HEK293 (cell line): ENCODE measurements around the gene ELL3.
A peak's percentile ranks its signal among the peaks of the same experiment; 100 is the strongest.

Source experiments
- FEZF1 ChIP-seq: fragments of 450-650 bp; formaldehyde crosslinking; IDR thresholded peaks from 2 replicates; pipeline ENCODE4 v1.5.1; 2016; ENCODE audit warnings: missing biosample characterization, missing genetic modification characterization
- GLIS1 ChIP-seq: fragments of 450-650 bp; formaldehyde crosslinking; IDR thresholded peaks from 2 replicates; pipeline ENCODE4 v1.5.1; 2016; ENCODE audit warnings: missing biosample characterization, missing genetic modification characterization
- GLIS2 ChIP-seq: fragments of 450-650 bp; formaldehyde crosslinking; IDR thresholded peaks from 2 replicates; pipeline ENCODE4 v1.5.1; 2016; ENCODE audit warnings: missing biosample characterization, missing genetic modification characterization
- HIC1 ChIP-seq: fragments of 450-650 bp; formaldehyde crosslinking; IDR thresholded peaks from 2 replicates; pipeline ENCODE4 v1.5.1; 2016; ENCODE audit warnings: missing biosample characterization, missing genetic modification characterization
- HOXD13 ChIP-seq: sonication (generic); formaldehyde crosslinking; IDR thresholded peaks from 2 replicates; pipeline ENCODE4 v1.8.0; 2022; ENCODE audit warnings: missing genetic modification reagents, borderline replicate concordance
- KLF10 ChIP-seq: fragments of 450-650 bp; IDR thresholded peaks from 2 replicates; pipeline ENCODE4 v1.5.1; 2018; ENCODE audit warnings: missing biosample characterization, mild to moderate bottlenecking, missing genetic modification characterization
- MYNN ChIP-seq: fragments of 450-650 bp; formaldehyde crosslinking; IDR thresholded peaks from 2 replicates; pipeline ENCODE4 v1.5.1; 2016; ENCODE audit warnings: missing biosample characterization, missing genetic modification characterization, borderline replicate concordance
- PRDM10 ChIP-seq: fragments of 450-650 bp; formaldehyde crosslinking; IDR thresholded peaks from 2 replicates; pipeline ENCODE4 v1.5.1; 2016; ENCODE audit warnings: missing biosample characterization, missing genetic modification characterization
- SCRT2 ChIP-seq: fragments of 450-650 bp; formaldehyde crosslinking; IDR thresholded peaks from 2 replicates; pipeline ENCODE4 v1.5.1; 2016; ENCODE audit warnings: missing biosample characterization, missing genetic modification characterization
- SP3 ChIP-seq: fragments of 450-650 bp; formaldehyde crosslinking; IDR thresholded peaks from 2 replicates; pipeline ENCODE4 v1.5.1; 2016; ENCODE audit warnings: missing biosample characterization, missing genetic modification characterization
- ZNF10 ChIP-seq: fragments of 450-650 bp; formaldehyde crosslinking; IDR thresholded peaks from 2 replicates; pipeline ENCODE4 v1.5.1; 2017; ENCODE audit warnings: missing biosample characterization, missing genetic modification characterization
- ZNF133 ChIP-seq: fragments of 450-650 bp; formaldehyde crosslinking; IDR thresholded peaks from 2 replicates; pipeline ENCODE4 v1.5.1; 2016; ENCODE audit warnings: missing biosample characterization, missing genetic modification characterization
- ZNF146 ChIP-seq: fragments of 450-650 bp; formaldehyde crosslinking; IDR thresholded peaks from 2 replicates; pipeline ENCODE4 v1.5.1; 2016; ENCODE audit warnings: missing biosample characterization, missing genetic modification characterization
- ZNF169 ChIP-seq: fragments of 450-650 bp; formaldehyde crosslinking; IDR thresholded peaks from 2 replicates; pipeline ENCODE4 v1.5.1; 2016; ENCODE audit warnings: missing biosample characterization, missing genetic modification characterization
- ZNF175 ChIP-seq: fragments of 450-650 bp; formaldehyde crosslinking; IDR thresholded peaks from 2 replicates; pipeline ENCODE4 v1.5.1; 2016; ENCODE audit warnings: missing biosample characterization, missing genetic modification characterization
- ZNF19 ChIP-seq: fragments of 450-650 bp; formaldehyde crosslinking; IDR thresholded peaks from 2 replicates; pipeline ENCODE4; 2016; ENCODE audit warnings: missing biosample characterization, missing genetic modification characterization, low read depth
- ZNF202 ChIP-seq: fragments of 450-650 bp; formaldehyde crosslinking; IDR thresholded peaks from 2 replicates; pipeline ENCODE4 v1.5.1; 2016; ENCODE audit warnings: missing biosample characterization, missing genetic modification characterization, borderline replicate concordance
- ZNF221 ChIP-seq: fragments of 450-650 bp; formaldehyde crosslinking; IDR thresholded peaks from 2 replicates; pipeline ENCODE4 v1.5.1; 2017; ENCODE audit warnings: missing biosample characterization, missing genetic modification characterization, borderline replicate concordance
- ZNF248 ChIP-seq: fragments of 450-650 bp; formaldehyde crosslinking; IDR thresholded peaks from 2 replicates; pipeline ENCODE4 v1.5.1; 2017; ENCODE audit warnings: missing biosample characterization, missing genetic modification characterization
- ZNF311 ChIP-seq: fragments of 450-650 bp; formaldehyde crosslinking; IDR thresholded peaks from 2 replicates; pipeline ENCODE4 v1.5.1; 2017; ENCODE audit warnings: missing biosample characterization, missing genetic modification characterization, borderline replicate concordance
- ZNF341 ChIP-seq: fragments of 450-650 bp; formaldehyde crosslinking; IDR thresholded peaks from 2 replicates; pipeline ENCODE4; 2016; ENCODE audit warnings: low read depth, missing biosample characterization, missing genetic modification characterization
- ZNF350 ChIP-seq: fragments of 450-650 bp; formaldehyde crosslinking; IDR thresholded peaks from 2 replicates; pipeline ENCODE4 v1.5.0; 2017; ENCODE audit warnings: missing biosample characterization, mild to moderate bottlenecking, missing genetic modification characterization
- ZNF362 ChIP-seq: fragments of 450-650 bp; formaldehyde crosslinking; IDR thresholded peaks from 2 replicates; pipeline ENCODE4 v1.5.1; 2016; ENCODE audit warnings: missing biosample characterization, missing genetic modification characterization
- ZNF513 ChIP-seq: fragments of 450-650 bp; IDR thresholded peaks from 2 replicates; pipeline ENCODE4 v1.5.1; 2018; ENCODE audit warnings: missing biosample characterization, missing genetic modification characterization
- ZNF555 ChIP-seq: fragments of 450-650 bp; formaldehyde crosslinking; conservative IDR thresholded peaks from 2 replicates; pipeline ENCODE4 v1.5.1; 2017; ENCODE audit warnings: missing biosample characterization, mild to moderate bottlenecking, missing genetic modification characterization, inconsistent platforms
- ZNF561 ChIP-seq: fragments of 450-650 bp; IDR thresholded peaks from 2 replicates; pipeline ENCODE4 v1.5.1; 2018; ENCODE audit warnings: missing biosample characterization, missing genetic modification characterization, borderline replicate concordance
- ZNF610 ChIP-seq: fragments of 450-650 bp; formaldehyde crosslinking; IDR thresholded peaks from 2 replicates; pipeline ENCODE4 v1.5.1; 2016; ENCODE audit warnings: missing biosample characterization, missing genetic modification characterization, borderline replicate concordance
- ZNF639 ChIP-seq: fragments of 450-650 bp; formaldehyde crosslinking; IDR thresholded peaks from 2 replicates; pipeline ENCODE4 v1.5.1; 2016; ENCODE audit warnings: missing biosample characterization, missing genetic modification characterization
- ZNF76 ChIP-seq: fragments of 450-650 bp; formaldehyde crosslinking; IDR thresholded peaks from 2 replicates; pipeline ENCODE4; 2016; ENCODE audit warnings: low read depth, missing biosample characterization, missing genetic modification characterization, borderline replicate concordance
- ZNF785 ChIP-seq: fragments of 450-650 bp; formaldehyde crosslinking; IDR thresholded peaks from 2 replicates; pipeline ENCODE4 v1.5.1; 2016; ENCODE audit warnings: missing biosample characterization, missing genetic modification characterization
- ZNF830 ChIP-seq: fragments of 450-650 bp; IDR thresholded peaks from 2 replicates; pipeline ENCODE4 v1.5.0; 2018; ENCODE audit warnings: missing biosample characterization, missing genetic modification characterization, low read depth, mild to moderate bottlenecking, moderate library complexity

Gene ELL3

DNA sequence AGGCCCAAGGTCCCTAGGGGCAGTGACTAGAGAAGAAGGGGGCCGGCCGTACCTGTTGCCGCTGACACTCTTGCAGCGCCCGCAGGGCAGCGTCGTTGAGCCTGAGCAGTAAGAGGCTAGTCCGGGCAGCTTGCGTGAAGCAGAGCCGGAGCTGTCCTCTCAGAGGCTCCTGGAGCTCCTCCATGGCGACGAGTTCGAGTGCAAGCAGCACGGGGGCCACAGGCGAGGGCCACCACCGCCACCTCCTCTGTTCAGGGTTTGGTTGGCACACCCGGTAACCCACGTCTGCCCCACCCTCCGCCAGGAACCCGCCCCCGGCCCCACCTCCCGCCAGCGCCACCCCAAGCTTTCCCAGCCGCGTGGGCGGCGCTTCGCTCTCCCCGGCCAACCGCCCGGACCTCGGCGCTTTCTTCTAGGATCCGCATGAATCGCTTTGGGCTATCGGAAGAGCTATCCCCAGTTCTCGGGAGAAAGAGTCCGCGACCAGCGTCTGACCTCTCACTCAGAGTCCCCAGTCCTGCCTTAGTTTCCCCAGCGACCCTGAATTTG lies at the start of gene ELL3 (continued):
- TF ChIP-seq PRDM10 (tag by site-specific recombination) (peak; percentile 51), ZNF830 (no peak), ZNF175 (tag by site-specific recombination) (no peak), ZNF513 (no peak), ZNF555 (tag by site-specific recombination) (no peak), ZNF76 (tag by site-specific recombination) (no peak), SP3 (tag by site-specific recombination) (peak; percentile 69), ZNF169 (tag by site-specific recombination) (no peak), ZNF19 (no peak), GLIS1 (tag by site-specific recombination) (no peak; the same call in 1 of the 2 replicates), ZNF248 (tag by site-specific recombination) (no peak), ZNF146 (tag by site-specific recombination) (no peak), ZNF133 (tag by site-specific recombination) (no peak), ZNF350 (no peak), ZNF341 (tag by site-specific recombination) (0 out of 2 replicates have a peak, but pooled peaks have one; percentile 62), ZNF311 (tag by site-specific recombination) (no peak), ZNF10 (tag by site-specific recombination) (0 out of 2 replicates have a peak, but pooled peaks have one; percentile 19), ZNF639 (tag by site-specific recombination) (no peak), ZNF362 (tag by site-specific recombination) (no peak), KLF10 (peak; percentile 66), ZNF202 (tag by site-specific recombination) (no peak), ZNF221 (tag by site-specific recombination) (no peak), HIC1 (peak; percentile 41), GLIS2 (peak; percentile 63), SCRT2 (tag by site-specific recombination) (peak; percentile 99), FEZF1 (tag by site-specific recombination) (no peak), ZNF610 (tag by site-specific recombination) (no peak), HOXD13 (CRISPR knock-in tag) (no peak), ZNF785 (tag by site-specific recombination) (no peak), ZNF561 (no peak), MYNN (tag by site-specific recombination) (no peak)
